Esophagus muscularis mucosa (tissue), 4 donors: ENCODE results near the gene BTRC.

Experiments
- EP300 ChIP-seq: sonication (generic); formaldehyde crosslinking; IDR thresholded peaks from one replicate; pipeline ENCODE4 v1.6.1; 2017; ENCODE audit warnings: antibody characterized with exemption
- POLR2A ChIP-seq: fragments of 450-650 bp; IDR thresholded peaks from one replicate; pipeline ENCODE4 v1.6.1; 2017; ENCODE audit warnings: antibody characterized with exemption, moderate library complexity, mild to moderate bottlenecking, low read depth
- POLR2AphosphoS5 ChIP-seq, 2 donors: sonication (generic); formaldehyde crosslinking; IDR thresholded peaks; one replicate each; pipeline ENCODE4 v1.6.1; 2017; ENCODE audit warnings: antibody characterized with exemption in 2 of 2
- TF ChIP-seq, protein P1 (sequence below), 3 experiments: fragments of 200-600 bp in 2 of 3; fragments of 450-650 bp in 1 of 3; sonication (generic) in 2 of 3; IDR thresholded peaks; one replicate each; pipeline ENCODE4 v1.5.1; 2017 to 2019; ENCODE audit warnings: antibody characterized with exemption in 3 of 3, mild to moderate bottlenecking in 2 of 3, moderate library complexity in 1 of 3

- TF ChIP-seq POLR2AphosphoS5 (IDR thresholded peaks at IDR 0.05): no peak
- TF ChIP-seq, protein P1, sequence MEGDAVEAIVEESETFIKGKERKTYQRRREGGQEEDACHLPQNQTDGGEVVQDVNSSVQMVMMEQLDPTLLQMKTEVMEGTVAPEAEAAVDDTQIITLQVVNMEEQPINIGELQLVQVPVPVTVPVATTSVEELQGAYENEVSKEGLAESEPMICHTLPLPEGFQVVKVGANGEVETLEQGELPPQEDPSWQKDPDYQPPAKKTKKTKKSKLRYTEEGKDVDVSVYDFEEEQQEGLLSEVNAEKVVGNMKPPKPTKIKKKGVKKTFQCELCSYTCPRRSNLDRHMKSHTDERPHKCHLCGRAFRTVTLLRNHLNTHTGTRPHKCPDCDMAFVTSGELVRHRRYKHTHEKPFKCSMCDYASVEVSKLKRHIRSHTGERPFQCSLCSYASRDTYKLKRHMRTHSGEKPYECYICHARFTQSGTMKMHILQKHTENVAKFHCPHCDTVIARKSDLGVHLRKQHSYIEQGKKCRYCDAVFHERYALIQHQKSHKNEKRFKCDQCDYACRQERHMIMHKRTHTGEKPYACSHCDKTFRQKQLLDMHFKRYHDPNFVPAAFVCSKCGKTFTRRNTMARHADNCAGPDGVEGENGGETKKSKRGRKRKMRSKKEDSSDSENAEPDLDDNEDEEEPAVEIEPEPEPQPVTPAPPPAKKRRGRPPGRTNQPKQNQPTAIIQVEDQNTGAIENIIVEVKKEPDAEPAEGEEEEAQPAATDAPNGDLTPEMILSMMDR (IDR thresholded peaks at IDR 0.05): peak; percentile 72 to 81 (median 81)
- TF ChIP-seq EP300: no peak
- no peak for TF ChIP-seq POLR2A
Observed at GRCh38 chr10:101467286-101467770, 113.4 kb downstream of the BTRC start.
